Activated CD4-positive, alpha-beta T cell treated with anti-CD3 and anti-CD28 coated beads for 1 hour (primary cell): ENCODE results near the gene LYRM7.
"Not testable (repeated sequence)": the region's sequence is repeated elsewhere in the genome, so short reads cannot be mapped to it uniquely, and the experiment has no call there.

Experiments
- DNase-seq: peaks from one replicate; pipeline ENCODE4 v3.0.0-alpha.2; 2020

Gene LYRM7

DNA sequence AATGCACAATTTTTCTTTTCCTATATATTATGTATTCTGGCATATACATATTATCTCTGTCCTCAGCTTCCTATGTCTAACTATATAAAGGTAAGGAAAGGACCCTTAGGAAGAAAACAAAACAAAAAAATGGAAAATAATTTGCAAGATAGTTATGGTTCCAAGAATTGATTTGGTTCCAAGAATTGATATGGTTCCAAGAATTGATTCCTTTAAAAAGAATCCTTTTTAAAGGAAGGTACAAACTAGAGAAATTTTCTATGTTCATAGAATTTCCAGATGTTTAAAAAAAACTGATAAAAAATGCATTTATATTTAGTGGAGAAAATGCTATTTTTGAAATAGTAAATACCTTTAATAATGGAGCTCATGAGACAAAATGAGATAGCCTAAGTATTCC, 12.1 kb downstream of the LYRM7 start:
- no peak for DNase-seq

DNA sequence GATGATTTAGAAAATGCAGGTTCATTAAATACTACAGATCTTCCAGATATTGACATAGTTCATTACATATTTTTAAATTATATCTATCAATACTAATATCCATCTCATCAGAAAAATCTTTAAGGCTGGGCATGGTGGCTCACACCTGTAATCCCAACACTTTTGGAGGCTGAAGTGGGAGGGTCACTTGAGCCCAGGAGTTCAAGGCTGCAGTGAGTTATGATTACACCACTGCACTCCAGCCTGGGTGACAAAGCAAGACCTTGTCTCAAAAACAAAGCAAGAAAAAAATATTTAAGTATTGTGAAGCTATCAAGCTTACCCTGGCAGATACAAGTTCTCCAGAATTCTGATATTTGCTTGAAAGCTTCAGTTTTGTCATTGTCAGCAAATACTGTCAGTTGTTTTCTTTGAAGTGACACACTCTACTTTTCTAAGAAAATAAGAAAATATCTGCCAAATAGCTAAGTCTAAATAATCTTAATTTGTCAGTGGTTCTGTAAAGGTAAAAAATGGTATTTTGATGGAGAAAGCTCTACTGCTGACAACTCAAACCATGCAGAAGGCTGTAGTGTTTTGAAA, 14.9 kb downstream of the LYRM7 start:
- DNase-seq: no peak

DNA sequence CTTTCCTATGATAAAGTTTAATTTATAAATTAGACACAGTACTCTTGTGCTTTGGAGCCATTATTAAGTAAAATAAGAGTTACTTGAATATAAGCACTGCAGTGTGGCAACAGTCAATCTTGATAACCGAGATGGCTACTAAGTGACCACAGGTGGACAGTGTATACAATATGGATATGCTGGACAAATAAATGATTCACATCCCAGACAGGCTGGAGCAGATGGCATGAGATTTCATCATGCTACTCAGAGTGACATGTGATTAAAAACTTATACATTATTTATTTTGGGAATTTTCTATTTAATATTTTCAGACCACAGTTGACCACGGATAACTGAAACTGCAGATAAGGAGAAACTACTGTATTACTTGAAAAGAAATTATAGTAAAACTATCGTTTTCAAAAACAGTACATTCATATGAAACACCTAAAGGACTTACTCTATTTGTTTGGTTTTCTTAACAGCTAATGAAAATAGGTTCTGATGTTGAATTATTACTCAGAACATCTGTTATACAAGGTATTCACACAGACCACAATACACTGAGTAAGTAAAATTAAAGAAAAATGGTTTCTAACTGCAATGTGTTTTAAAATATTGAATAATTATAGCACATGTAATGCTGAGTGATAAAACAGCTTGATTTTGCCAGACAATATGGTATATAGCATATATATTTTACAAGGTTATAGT, 16.0 kb downstream of the LYRM7 start:
- DNase-seq: no peak

DNA sequence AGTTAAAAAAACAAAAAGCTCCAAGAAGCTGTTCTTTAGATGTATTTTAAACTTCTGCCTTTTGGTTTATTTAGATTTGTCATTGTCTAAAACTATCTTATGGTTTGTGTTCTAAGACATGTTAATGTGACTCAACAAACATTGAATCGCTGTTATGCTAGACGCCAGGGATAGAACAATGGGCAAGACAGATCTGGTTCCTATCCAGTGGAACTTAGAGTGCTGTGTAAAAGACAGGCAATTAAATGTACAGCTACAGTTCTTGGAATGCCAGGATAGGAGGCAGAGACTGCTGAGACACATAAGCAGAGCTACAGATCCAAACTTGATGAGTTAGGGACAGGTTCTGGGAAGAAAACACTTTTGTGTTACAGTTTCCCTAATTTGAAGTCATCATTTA, 22.4 kb downstream of the LYRM7 start:
- no peak for DNase-seq

DNA sequence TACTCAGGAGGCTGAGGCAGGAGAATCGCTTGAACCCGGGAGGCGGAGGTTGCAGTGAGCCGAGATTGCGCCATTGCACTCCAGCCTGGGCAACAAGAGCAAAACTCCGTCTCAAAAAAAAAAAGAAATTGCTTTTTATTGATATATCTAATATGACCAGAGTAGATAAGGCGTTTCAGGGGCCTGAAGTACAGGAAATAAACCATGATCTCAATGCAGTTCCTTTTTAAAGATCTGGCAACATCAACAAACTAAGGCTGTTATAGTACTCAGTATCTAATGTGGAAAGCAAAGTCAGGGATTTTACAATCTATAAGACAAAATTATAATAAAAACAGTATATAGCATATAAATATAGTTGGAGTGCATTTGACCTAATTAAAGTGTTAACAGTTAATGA, 23.2 kb downstream of the LYRM7 start:
- not testable (repeated sequence) for DNase-seq

DNA sequence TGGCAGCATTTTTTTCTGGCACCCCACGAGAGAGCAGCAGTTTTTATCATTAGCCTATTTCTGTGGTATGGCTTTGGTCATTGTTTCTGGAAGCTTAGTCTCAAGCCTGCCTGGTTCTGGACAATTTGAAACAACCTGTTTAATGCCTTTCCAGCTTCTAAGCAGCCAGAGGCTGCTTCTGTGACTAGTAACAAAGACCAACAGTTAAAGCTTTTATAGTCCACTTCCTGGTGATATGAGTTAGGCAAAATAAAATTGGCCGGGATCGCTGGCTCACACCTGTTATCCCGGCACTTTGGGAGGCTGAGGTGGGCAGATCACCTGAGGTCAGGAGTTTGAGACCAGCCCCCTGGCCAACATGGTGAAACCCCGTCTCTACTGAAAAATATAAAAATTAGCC, 24.0 kb downstream of the LYRM7 start:
- no peak for DNase-seq

DNA sequence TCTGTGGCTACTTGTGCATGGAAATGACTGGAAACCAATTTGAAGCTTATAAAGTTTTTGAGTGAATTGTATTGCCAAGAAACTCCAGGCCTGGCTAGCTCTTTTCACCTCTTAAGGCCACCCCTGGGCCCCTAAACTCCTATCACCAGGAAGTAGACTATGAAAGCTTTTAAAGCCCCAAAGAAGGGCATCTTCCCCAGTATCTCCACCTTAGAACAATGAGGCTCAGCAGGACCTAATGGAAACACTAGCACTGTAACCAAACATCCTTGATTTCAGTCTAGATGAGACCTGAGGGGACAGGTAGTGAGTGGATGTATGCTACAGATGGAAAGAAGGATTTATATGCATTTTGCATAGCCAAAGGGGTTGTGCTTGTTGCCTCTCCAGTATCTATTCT, 25.0 kb downstream of the LYRM7 start:
- DNase-seq: no peak

DNA sequence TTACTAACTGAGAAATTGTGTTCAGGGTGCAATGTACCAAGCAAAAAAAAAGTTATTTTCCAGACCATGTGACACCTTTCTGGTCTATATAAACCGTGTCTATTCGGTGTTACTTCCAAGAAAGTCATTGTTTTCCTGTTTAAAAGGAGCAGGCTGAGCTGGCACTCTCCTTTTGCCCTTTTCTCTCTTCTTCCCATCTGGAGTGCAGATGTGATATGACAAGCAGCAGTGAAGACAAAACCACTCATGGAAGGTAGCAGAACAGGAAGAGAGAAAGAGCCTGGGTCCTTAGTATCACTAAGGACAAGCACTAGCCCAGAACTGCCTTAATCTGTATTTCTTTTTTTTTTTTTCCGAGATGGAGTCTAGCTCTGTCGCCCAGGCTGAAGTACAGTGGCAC, 25.6 kb downstream of the LYRM7 start:
- DNase-seq: no peak

DNA sequence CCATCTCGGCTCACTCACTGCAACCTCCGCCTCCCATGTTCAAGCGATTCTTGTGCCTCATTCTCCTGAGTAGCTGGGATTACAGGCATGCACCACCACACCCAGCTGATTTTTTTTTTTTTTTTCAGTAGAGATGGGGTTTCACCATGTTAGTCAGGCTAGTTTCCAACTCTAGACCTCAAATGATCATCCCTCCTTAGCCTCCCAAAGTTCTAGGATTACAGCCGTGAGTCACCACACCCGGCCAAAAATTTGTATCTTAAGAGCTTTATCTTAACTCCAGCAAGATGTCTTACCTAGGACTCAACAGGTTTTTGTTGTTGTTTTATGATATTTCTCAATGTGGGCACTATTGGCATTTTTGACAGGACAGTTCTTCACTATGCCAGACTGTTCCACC, 27.9 kb downstream of the LYRM7 start:
- DNase-seq: no peak

DNA sequence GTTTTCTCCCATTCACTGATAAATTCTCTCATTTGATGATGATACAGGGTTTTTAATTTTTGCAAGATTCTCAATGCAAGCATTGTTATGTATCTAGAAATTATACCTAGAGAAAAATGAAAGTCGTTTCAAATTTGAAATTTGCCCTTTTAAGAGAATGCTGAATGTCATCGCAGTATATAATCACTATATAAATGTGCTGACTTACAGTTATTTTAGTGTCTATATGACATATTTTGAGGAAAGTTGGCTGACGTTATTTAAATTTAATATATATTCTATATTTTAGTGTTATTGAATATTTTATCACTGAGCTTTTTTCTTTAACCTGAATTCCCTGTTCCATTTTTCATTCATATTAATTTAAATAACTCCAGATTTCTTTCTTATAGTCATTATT, 29.8 kb downstream of the LYRM7 start:
- no peak for DNase-seq

DNA sequence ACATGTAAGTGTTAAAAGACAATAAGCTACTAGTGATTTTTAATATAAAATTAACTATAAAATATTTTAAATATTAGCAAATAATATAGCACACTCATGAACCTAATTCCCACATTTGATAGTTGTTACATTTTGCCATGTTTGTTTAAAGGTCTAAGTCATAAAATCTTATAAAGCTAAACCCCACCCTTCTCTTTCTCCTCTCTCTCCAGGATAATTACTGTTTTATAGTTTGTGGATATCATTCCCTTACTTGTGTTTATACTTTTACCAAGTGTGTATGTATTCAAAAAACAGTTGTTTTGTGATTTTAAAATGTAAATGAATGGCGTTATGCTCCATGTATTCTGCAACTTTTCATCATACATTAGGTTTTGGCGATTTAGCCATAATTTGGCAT, 34.2 kb downstream of the LYRM7 start:
- DNase-seq: no peak

DNA sequence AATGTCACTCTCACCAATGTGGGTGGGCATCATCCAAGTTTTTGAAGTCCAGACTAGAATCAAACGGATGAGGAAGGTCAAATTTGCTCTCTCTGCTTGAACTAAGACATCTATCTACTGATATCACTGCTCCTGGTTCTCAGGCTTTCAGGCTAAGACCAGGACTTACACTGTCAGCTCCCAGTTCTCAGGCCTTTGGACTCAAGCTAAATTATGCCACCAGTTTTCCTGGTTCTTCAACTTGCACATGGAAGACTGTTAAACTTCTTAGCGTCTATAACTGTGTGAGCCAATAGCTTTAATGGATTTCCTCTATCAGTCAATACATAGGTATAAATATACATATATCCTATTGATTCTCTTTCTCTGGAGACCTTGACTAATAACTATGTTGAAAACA, 35.3 kb downstream of the LYRM7 start:
- no peak for DNase-seq

DNA sequence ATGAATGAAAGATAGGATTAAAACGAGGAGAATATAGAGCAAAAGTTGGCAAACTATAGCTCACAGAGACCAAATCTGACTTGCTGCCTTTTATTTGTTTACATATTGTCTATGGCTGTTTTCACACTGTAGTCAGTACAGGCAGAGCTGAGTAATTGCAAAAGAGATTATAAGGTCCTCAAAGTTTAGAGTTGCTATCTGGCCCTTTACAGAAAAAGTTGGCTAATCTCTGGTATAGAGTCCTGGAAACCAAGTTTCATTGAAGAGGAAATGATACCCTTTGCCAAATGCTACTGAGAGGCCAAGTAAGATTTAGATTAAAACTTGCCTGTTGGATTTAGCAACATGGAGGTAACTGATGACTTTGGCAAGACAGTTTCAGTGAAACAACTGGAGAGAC, 36.0 kb downstream of the LYRM7 start:
- DNase-seq: no peak

DNA sequence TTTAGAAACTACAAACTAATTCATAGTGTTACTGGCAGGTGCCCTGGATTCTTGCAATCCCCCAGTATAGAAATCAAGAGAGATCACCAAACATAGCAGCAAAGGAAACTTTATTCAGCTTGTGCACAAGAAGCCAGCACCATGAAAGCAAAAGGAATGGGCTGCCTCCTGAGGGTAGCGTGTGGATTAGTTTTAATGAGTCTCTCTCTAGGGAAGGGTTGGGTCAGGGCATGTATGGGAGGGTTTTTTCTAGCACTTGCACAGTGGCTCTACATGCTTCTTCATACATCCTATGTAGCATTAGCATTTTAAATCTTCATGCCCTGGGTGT, 38.4 kb downstream of the LYRM7 start:
- DNase-seq: no peak

DNA sequence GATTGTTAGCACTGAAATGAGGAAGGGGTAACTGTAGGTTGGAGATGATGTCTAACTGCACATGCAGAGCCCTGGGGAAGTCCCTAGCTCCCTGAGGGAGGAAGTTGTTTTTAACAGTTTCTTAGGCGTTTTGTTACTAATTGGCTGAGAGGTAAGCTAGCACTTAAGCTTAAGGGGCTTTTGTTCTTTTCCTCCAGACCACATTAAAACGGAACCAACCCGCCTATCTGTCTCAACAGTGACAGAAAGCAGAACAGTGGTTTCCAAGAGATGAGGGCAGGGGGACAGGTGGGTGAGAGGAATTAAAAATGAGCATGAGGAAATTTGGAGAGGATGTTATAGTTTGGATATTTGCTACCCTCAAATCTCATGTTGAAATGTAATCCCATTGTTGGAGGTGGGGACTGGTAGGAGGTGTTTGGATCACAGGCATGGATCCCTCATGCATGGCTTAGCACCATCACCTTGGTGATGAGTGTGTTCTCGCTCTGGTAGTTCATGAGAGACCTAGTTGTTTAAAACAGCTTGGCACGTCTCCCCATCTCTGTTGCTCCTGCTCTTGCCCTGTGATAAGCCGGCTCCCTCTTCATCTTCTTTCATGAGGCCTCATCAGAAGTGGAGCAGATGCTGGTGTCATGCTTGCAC, 38.9 kb downstream of the LYRM7 start:
- peak; percentile 19 for DNase-seq

DNA sequence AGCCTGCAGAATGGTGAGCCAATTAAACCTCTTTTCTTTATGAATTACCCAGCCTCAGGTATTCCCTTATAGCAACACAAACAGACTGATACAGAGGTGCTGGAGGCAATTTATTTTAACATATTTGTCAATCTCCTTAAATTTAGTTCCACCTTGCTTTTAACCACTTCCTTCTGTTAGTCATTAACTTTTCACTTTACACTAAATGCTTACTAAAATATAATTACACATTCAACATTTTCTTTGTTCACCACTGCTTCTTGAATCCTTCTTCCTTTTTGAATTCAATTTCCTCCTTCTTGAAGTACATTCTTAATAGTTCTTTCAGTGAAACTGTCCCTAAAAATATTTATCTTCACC, 39.4 kb downstream of the LYRM7 start:
- no peak for DNase-seq

DNA sequence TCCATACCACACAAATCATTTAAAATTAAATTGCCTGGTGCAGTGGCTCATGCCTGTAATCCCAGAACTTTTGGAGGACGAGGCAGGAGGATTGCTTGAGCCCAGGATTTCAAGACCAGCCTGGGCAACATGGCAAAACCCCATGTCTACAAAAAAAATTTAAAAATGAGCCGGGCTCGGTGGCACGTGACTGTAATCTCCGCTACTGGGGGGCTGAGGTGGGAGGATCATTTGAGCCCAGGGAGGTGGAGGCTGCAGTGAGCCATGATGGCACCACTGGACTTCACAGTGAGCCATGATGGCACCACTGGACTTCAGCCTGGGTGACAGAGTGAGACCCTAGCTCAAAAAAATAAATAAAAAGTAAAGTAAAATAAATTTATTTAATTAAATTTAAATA, 40.9 kb downstream of the LYRM7 start:
- no peak for DNase-seq

DNA sequence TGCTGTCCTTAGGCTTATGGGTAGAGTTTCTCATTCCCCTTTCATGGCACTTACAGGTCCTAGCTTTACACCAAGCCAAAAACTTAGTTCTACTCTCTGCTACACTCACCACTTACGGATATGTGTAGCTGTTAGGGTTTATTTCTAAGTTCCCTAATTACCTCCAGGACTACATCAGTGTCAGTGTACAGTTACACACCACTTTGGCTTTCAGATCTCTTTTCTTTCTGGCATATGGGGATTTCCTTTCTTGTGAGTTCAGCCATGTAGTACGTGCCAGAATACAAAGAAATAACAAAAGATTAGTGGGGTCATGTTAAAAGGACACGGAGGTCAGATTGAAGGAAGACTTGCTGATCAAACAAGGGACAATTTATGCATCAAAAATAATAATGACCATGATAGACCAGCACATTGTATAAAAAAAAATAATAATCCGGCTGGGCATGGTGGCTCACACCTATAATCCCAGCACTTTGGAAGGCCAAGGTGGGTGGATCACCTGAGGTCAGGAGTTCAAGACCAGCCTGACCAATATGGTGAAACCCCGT, 41.8 kb downstream of the LYRM7 start:
- no peak for DNase-seq

DNA sequence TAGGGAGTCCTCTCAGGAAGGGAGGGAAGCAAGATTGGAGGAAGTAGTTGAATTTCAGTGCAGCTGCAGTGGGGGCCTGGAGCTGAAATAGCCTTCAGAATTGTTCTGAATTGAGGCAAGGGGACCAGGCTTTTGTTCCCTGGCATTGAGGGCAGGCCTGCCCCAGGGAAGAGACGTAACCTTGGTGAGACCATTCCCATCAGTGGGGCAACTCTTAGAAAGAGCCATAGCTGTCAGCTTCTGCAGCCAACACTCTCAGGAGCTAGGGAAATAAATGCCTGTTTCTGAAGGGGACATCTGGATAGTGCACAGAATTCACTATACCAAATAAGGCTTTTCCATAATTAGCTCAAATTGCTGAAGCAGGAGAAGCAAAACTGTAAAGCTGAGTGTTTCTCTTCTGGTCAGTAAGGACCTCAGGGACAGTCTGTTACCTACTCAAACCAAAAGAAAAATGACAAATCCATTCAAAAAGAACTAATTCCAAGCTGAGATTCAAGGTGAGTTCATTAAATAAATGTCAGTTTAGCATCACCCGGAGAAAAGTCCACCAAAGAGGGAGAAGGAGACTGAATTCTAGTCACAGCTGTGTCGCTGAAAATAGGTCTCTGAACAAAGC, 44.0 kb downstream of the LYRM7 start:
- no peak for DNase-seq

DNA sequence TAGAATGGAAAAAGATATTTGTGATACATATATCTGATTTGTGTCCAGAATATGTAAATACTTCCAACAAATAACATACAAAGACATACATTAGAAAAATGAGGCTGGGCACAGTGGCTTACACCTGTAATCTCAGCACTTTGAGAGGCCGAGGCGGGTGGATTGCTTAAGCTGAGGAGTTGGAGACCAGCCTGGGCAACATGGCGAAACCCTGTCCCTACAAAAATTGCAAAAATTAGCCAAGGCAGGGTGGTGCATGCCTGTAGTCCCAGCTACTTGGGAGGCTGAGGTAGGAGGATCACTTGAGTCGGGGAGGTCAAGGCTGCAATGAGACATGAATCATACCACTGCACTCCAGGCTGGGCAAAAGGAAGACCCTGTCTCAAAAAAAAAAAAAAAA, 47.0 kb downstream of the LYRM7 start:
- DNase-seq: no peak

DNA sequence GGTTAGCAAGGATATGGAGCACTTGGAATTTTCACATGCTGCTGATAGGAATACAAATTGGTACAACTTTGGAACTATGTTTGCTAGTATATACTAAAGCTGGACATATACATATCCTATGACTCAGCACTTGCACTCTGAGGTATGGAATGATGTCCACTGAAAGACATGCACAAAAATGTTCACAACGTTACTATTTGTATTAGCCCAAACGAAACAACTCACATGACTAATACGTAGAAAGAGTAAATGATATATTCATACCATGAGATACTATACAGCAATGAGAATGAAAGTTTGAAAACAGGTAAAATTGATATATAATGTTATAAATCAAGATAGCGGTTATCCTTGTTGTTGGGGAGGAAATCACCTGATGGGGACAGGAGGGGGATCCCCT, 47.6 kb downstream of the LYRM7 start:
- no peak for DNase-seq

DNA sequence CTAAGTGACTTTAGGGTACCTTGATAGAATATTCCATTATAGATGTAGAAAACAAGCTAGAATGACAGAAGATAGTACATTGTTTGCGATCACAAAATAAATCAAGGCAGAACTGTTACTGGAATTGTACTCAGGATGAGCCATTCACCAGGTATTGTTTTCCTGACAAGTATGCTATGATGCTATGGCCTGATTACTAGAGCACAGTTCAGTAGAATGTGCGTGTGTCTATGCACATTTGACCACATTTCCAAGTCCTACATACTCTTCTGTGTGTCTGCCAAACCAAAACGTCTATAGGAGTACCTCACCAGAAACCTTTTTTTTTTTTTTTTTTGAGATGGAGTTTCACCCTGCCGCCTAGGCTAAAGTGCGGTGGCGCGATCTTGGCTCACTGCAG, 49.8 kb downstream of the LYRM7 start:
- DNase-seq: no peak

DNA sequence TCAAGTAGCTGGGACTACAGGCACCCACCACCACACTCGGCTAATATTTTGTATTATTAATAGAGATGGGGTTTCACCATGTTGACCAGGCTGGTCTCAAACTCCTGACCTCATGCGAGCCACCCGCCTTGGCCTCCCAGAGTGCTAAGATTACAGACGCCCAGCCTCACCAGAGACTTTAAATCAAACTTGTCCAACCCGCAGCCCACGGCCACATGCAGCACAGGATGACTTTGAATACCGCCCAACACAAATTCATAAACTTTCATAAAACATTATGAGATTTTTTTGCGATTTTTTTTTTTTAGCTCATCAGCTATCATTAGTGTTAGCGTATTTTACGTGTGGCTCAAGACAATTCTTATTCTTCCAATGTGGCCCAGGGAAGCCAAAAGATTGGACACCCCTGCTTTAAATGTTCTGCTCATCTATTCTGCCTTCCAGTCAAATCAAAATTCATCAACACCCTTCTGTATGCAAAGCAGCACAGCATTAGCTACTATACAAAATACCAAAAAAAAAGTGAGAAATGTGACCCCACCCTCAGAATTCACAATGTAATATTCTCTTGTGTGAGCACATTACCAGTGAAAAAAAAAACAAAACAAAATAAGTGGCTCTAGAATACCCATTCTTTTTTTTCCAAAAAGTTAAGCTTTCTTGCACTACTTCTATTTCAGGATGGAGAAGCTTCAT, 50.4 kb downstream of the LYRM7 start:
- DNase-seq: no peak

DNA sequence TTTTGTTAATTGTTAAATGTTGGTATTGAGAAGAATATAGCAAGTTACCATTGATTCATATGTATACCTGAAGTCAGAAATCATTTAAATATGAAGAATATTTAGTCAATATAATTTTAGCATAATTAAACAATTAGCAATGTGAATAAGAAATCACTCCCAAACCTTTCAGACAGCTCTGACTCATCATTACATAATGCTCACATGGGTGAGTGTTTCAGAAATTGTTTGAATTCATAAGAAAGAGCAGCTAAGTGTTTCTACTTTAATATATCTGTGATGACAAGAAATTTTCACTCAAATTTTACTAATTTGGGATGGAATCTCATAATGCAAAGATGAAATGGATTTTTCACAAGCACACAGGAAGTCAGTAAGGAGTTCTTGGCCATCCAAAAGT, 51.1 kb downstream of the LYRM7 start:
- no peak for DNase-seq
